T-helper 22 cell (primary cell): ENCODE data around the gene PLA2R1.
"Not testable (repeated sequence)": the region's sequence is repeated elsewhere in the genome, so short reads cannot be mapped to it uniquely, and the experiment has no call there.

ENCODE experiments used
- DNase-seq: peaks from one replicate; pipeline ENCODE4 v3.0.0-alpha.2; 2020; ENCODE audit warnings: low read depth

Gene PLA2R1

DNA sequence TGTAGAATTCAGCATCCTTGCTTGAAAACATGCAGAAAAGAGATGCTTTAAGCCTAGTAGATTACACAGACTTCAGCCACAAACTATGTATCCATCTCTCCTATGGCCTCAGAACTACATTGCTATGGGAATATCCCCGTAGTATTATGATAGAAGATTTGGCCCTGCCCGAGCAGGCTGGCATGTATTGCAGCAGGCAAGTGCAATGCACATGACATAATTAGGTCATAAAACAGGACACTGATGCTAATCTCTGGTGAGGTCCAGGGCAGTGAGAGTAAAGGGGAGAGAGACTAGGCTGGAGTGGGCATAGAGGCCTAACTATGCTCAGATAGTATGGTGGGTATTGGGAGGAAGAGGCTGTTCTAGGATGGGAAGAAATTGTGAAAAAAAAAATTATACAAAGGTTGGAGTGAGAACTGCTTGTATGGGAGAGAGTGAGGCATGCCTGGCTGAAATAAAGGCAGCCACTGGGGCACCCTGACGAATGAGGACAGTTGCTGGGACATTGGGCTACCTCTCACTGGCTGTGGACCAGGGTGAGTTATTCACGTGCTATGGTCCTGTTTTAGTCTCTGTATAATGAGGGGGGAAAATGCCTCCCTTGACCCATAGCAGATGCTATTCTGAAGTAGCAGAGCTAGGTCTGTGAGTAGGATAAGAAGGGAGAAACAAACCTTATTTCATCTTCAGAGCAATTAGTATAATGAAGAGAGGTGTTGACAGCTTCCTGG is 1.6 kb upstream of the PLA2R1 start:
- no peak for DNase-seq

DNA sequence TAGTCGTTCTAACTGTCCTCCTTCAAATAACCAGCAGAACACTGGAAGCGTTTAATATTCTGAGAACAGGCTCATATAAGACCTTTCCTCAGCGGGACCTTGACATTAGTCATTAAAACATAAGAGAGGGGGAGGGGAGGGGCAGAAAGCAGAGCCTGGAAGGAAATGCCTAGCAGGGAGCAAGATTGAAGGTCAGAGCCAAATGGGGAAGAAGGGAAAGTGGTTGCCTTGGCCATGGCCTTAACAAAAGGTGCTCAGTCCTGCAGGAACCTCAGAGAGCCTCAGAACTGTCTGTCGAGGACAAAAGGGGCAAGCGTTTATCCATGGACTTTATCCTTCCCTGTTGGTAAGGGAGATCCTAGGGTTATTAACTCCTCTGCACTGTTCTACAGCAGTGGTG is 856 bp upstream of the PLA2R1 start:
- DNase-seq, result no peak

DNA sequence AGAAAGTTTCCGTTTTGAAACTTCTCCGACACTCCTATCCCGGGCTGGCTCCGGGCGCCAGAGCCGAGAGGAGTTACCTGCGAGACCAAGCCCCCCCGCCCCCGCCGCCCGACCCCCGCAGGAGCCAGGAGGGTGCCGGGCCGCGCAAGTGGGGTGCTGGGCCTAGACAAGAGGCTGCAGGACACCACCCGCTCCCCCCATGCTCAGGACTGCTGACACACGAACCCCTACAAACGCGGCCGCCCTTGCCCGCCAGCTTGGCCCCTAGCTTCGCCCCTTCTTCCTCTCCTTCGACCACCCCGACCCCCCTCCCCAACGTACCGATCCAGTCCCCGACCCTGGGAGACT is 497 bp downstream of the PLA2R1 start:
- no peak for DNase-seq

DNA sequence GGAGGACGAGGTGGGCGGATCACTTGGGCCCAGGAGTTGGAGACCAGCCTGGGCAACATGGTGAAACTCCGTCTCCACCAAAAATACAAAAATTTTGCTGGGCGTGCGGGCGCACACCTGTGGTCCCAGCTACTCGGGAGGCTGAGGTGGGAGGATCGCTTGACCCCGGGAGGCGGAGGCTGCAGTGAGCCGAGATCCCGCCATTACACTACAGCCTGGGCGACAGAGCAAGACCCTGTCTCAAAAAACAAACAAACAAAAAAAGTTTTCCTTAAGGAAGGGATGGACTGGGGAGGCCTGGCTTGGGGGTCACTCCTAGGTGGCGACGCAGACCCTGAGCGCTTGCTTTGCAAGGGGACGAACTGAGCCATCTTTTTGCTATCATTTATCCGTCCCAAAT is 882 bp downstream of the PLA2R1 start:
- DNase-seq, result no peak

DNA sequence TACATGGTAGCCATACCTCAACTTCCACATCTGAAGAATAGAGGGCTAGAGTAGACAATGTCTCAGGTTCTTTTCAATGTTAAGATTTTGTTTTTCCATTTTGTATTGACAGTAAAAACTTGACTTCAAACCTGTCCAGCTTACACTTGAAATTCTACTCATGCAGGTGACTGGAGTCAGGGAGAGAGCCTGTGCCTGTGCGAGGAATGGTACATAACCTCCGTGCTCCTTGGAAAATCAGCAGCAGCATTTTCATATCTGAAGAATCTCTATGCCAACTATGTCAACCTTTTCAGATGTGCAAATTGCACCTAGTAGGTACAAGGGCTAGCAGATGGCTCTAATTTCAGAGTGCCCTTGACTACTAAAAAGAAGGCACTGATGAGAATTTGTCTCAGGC is 2.1 kb downstream of the PLA2R1 start:
- DNase-seq, result no peak

DNA sequence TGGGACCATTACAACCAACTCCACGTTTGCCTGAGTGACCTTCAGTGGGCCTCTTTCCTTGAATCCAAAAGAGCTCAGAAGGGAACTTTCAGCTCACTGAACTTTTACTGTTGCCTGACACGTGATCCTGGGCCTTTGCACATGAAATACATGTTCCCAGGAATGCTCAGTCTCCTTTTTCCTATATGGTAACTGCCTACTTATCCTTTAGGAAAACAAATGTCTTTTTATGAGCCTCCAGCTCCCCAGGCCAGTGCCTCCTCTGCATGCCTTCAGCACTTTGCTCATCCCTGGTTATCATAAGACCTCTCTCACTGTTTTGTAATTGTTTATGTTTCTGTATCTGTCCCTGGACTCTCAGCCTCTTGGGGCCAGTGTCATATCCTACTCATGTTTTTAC is 5.1 kb downstream of the PLA2R1 start:
- no peak for DNase-seq

DNA sequence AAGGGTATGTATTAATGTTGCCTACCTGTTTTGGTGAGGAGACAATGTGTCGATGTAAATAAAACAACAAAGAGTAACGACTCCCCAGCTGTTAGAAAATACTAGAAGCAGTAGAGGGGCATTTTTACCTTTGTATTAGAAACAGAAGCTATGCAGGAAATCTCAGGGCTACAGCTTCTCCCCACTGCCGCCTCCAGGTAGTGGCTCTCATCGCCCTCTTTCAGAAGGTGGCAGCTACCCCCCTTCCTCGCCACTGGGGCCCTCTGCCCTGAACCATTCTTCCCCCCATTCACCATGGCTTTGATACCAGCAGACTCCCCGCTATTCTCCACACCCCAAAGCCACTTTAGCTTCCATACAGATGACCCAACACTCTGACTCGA is 6.7 kb downstream of the PLA2R1 start:
- DNase-seq, result no peak

DNA sequence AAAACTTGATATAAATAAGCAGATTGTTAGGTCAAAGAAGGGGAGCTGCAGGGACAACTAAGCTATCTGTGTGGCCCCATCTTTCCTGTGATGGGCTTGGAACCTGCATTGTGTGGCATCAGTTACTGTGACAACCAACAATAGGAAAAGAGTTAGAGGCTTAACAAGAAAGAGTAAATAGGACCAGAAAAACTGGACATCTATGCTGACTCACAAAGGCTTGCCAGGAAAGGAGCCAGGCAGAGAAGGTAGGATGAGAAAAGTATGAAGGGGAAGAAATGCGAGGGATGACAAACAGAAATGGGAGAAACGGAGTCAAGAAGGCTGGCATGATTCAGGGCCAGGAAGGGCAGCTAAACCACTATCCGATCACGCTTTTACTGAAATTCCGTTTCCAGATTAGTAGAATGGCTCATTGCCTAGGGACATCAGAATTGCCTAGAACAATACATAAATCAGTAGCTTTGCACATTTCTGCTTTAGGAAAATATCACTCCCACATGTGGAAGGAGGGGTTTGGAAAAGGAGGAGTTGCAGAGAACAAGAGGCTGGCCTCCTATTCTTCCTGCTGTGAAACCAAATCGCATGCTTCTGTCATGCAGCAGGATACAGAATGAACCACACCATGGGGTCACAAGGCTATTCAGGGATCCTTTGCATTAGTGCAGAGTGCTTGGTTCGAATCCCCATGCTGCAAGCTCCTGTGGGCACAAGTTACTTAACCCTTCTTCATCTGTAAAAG is 7.3 kb downstream of the PLA2R1 start:
- no peak for DNase-seq

DNA sequence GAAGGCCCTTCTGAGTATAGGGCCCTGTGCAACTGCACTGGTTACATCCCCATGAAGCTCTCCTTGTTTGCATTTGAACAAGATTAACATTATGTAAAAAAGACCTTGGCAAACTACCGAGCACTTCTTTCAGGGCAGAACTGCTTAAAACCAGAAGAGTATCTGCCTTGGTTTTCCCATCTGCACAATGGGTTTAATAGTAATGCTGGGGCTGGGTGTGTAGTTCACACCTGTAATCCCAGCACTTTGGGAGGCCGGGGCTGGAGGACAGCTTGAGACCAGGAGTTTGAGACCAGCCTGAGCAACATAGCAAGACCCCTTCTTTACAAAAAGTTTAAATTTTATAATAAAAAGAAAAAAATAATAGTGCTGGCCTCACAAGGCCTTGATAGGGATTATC is 8.5 kb downstream of the PLA2R1 start:
- no peak for DNase-seq

DNA sequence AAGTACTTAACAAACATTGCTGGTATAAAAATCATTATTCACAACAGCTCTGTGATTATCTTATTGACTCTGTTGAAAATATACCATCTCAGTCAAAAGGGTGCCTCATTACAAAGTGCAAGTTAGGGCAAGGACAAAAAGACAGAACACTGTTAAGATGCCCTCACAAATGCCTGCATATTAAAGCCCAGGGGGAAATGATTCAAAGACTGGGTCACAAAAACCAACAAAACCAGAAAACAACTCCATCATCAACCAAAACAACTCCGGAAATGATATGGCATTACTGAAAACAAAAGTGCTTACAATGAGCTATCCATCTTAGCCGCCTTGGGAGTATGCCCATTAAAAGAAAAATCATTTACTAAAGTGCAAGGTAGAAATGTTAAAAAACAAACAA is 9.9 kb downstream of the PLA2R1 start:
- no peak for DNase-seq

DNA sequence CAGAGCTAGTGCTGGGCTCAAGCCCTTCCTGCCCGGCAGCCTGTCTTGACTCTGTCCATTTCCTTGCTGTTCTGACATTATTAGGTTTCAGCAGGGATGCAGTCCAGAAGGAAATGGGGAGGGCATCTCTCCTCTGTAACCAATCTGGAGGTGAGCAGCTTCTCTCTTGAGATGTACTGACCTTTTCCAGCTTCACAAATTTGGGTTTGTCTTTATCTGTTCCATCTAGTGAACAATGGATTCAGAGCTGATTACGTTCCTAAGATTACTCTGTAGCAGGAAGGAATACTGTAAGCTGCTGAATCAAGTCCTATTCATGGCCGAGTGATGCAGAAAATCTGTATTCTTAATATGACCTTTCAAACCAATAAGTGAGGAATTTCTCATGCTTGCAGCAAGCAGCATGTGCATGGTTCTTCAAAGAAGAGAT is 11.0 kb downstream of the PLA2R1 start:
- DNase-seq, result no peak

DNA sequence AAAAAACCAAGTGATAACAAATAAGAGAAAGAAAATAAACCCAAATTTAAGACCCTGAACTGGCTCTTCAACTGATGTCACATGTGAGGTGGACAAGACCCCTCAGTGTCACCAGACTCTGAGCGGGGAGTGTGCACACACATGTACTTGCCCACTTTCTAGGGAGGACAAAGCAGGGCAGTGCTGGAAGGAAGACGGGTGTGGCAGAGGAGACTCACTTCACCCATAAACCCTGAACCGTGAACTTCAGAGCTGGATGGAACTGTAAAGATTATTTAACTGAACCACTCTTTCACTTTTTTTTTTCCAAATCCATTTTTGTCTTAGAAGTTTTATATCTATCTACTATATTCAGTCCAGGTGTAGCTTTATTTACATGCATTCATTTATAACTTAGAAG is 12.3 kb downstream of the PLA2R1 start:
- no peak for DNase-seq

DNA sequence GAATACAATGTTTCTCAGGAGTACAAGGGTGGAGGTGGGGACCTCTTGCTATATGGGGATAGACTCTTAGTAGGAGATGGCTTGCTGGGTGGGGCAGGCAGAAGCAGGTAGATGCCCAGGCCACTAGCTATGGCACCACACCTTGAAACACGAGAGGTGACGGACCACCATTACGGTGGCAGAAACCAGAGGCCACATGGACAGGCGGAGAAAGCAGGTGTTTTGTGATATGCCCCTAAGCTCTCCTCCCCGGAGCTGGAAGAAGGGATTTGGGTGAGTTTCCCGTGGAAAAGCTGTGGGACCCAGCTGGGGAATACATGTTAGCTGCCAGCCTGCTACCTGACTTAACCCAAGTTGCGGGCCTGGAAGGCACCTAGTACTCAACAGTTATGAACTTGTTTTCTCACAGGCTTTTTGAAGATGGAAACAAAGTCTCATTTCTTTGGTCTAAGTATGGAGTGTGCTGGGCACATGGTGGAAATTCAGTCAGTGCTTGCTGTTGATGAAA is 16.7 kb downstream of the PLA2R1 start:
- no peak for DNase-seq

DNA sequence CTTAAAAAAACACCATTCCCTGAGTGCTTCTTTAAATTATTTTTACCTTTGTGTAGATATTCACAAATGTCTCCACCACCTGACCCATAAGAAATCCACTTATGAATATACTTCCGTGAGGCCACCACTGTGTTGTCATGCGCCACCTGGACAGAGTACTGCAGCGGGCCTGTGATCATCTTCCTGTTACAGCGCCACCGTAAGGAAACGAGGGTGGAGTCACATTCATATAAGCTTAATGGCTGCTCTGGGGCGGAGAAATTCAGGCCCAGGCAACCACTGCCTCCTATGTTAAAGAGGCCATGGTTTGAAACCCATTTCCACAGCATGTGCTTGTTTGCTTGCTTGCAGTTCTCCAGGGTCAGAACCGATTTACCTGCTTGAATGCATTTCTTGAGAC is 17.7 kb downstream of the PLA2R1 start:
- DNase-seq, result no peak

DNA sequence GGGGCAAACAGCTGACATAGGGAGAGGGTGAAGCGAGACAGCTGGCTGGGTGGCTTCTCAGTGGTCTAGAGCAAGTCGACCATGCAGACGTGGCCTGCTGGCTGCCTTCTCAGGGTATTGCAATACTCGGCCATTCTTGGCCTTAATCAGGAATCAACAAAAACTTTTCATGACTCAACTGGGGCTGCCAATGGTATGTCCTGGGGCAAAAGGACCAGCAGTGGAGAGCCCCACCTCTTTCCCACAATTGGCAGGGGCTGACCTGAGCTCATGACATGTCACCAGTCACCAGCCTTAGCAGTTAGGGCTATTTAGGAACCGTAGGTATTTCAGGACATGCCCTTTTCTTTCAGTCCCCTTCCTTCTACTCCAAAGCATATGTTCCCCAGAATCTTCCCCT is 19.1 kb downstream of the PLA2R1 start:
- no peak for DNase-seq

DNA sequence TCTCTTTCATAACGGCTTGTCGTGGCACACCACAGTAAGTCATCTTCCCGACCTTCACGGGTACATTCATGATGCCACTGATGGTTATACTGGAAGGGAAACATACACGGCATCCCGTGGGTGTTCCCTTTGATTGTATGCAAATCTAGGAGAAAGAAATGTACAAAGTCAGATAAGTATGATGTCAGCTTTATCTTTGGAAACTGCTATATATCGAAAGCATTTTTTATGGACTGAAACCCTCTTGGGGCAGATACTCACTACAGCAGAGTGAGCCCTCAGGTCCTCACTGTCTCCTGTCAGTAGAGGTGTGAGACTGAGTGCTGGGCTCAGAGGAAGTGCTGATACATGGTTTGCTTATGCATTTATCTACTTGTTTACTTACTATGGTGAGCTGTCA is 20.4 kb downstream of the PLA2R1 start:
- DNase-seq, result no peak

DNA sequence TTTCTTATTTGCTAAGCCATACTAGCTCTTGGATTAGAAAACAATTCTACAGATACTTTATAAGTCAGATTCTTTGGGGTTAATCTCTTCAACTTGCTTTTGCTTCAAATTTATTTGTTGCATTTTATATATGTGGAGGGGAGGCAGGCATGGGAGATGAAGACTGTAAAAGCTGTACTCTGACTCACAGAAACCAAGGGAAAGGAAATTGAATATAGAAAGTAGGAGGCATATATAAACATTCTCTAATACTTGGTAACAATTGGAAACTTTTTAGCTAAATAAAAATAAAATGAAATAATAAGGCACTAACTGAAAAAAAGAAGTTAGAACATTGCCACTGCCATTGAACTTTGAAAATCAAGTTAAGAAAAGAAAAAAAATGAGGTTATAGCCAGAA is 21.3 kb downstream of the PLA2R1 start:
- no peak for DNase-seq

DNA sequence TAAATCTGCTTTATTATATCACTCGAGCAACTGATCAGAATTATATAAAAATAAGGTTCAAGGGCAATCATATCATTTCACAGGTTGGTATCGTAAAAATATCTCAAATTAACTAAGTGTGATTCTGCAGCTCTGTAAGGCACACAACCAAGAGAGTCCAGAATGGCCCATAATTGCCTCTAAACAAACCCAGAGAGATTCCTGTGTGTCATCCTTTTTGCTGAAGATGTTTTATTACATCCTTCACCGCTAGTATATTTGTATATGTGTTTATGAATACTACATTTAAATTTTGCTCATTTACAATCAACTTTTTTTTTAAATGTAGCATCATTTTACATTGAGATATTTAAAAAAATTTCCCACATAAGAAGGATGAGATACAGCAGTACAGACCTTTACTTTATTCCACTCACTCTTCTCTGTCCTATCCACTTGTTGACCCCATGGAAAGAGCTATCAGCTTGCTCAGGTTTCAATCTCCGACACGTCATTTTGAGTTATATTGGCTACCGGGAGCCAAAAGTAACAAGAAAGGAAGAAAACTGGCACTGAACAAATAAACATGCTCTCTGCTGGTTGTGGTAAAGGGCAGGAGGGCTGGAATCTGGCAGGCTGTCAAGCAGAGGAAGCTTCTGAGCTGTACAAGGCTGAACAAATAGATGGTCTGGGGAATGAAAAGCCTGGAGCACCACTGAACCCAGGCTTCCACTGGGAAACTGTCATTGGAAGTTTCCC is 23.1 kb downstream of the PLA2R1 start:
- DNase-seq, result no peak

DNA sequence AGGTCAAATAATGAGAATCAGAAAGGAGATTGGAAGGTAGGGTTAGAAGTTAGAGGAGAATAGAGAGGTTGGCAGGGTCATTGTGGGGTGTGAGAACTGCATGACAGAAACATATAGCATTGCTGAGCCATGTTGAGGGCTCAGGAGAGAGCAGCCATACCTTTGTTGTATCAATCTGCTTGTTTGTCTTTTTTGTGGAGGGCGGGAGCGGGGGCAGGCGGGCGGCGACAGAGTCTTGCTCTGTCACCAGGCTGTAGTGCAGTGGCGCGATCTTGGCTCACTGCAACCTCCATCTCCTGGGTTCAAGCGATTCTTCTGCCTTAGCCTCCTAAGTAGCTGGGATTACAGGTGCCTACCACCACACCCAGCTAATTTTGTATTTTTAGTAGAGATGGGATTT is 23.8 kb downstream of the PLA2R1 start:
- DNase-seq, result not testable (repeated sequence)

DNA sequence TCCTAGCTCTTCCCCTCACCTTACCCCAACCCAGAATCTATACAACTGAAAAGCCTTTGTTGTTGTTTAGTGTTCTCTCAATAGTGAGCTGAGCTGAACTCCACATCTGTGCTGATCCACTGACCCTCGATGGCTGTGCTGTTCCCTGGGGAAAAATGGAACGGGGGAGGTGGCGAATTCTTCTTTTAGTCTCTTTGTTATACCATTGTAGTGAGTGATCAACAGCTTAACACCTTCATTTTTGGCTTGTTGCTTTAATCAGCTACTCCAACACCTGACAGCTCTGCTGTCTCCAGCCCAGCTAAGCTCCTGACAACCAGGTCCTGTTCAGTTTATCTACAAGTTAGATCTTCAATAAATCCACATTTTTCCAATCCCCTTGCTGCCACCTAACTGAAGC is 25.7 kb downstream of the PLA2R1 start:
- DNase-seq, result no peak

DNA sequence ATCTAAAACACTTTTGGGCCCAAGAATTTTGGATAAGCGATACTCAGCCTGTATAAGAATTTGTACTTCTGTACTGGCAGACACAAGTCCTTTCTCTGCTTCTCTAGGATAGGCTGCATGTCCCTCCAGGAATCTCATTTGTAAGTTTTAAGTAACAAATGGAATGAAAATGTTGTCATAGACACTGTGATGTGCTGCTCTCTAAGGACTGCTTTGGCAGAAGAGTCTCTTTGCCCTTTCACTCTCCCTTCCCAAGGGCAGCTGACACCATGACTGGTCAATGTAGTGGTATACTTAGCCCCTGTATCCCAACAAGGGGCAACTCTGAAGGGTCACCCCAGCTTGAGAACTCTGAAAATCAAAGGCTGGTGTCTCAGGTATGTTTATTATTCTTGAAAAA is 27.3 kb downstream of the PLA2R1 start:
- no peak for DNase-seq

DNA sequence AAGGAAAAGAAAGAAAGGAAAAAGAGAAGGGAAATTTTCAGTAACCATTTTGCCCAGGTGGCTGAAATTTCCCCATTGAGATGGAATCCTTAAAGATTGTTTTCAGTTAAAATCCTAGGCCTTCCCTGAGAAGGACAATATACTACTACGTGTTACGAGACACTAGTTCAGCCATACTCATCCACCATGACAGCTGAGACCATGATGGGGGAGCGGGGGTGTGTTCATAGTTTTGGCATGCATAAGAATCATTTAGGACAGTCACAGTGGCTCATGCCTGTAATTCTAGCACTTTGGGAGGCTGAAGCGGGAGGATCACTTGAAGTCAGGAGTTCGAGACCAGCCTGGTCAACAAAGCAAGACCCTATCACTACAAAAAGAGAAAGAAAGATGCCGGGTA is 28.0 kb downstream of the PLA2R1 start:
- DNase-seq, result no peak

DNA sequence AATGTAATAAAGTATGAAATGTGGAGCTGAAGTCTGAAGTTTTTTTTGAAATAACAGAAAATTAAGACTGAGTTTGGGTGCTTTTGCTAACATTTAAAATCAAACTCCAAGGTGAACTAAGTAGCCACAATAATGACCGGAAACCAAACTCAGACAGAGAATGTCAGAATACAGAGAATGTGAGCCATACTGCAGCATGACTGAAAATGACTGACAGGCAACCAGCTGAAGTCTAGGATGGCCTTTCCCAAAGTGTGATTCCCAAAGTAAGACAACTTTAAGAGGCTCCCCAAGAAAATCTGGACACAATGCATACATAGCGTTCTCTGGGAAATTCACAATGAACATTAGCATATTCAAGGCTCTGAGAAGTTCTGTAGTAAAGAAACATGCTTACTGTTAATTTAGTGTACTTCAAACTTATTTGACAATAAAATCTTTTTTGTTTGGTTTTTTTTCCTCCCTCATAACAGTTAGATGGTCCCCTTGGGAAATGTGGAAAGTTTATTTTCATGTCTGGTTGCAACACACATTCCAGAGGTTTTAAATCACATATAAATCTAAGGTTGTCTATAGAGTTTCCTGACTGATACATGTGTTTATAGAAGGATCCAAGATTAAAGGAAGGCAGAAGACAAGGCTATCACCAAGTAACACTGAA is 28.6 kb downstream of the PLA2R1 start:
- DNase-seq, result no peak
